H9 (cell line): Measurements from ENCODE around the gene MLKL. TPM values are rescaled to one million over a fixed set of nuclear protein-coding genes. Genes with fewer than 3 reads are reported as not detected.
A peak's percentile ranks its signal among the peaks of the same experiment; 100 is the strongest.

ENCODE experiments used
- DNase-seq: peaks from one replicate; pipeline ENCODE4 v3.0.0-alpha.2; 2017
- H2AFZ ChIP-seq: one replicate; pipeline ENCODE4 v1.6.1; 2013; ENCODE audit warnings: mild to moderate bottlenecking, low read length, control low read depth, moderate library complexity
- H2AK5ac ChIP-seq: 2 replicates; pipeline ENCODE4 v1.6.1; 2013; ENCODE audit warnings: low read length, control low read depth, mixed read lengths; ENCODE audit not compliant: insufficient read length
- H2BK120ac ChIP-seq: one replicate; pipeline ENCODE4 v1.6.1; 2013; ENCODE audit warnings: low read depth, mild to moderate bottlenecking, low read length, control low read depth, inconsistent platforms; ENCODE audit not compliant: poor library complexity, severe bottlenecking
- H2BK12ac ChIP-seq: 2 replicates; pipeline ENCODE4 v1.6.1; 2013; ENCODE audit warnings: low read length, control low read depth, mixed read lengths, low read depth; ENCODE audit not compliant: insufficient read length
- H2BK15ac ChIP-seq: 2 replicates; pipeline ENCODE4 v1.6.1; 2013; ENCODE audit warnings: low read depth, low read length, control low read depth
- H2BK20ac ChIP-seq: one replicate; pipeline ENCODE4 v1.6.1; 2013; ENCODE audit warnings: low read depth, mild to moderate bottlenecking, low read length, control low read depth, inconsistent platforms; ENCODE audit not compliant: poor library complexity, severe bottlenecking
- H2BK5ac ChIP-seq: 2 replicates; pipeline ENCODE4 v1.6.1; 2013; ENCODE audit warnings: low read length, control low read depth, mixed read lengths; ENCODE audit not compliant: insufficient read length
- H3K14ac ChIP-seq: 2 replicates; pipeline ENCODE4 v1.6.1; 2013; ENCODE audit warnings: low read length, control low read depth; ENCODE audit not compliant: insufficient read depth
- H3K18ac ChIP-seq: 2 replicates; pipeline ENCODE4 v1.6.1; 2013; ENCODE audit warnings: low read depth, mild to moderate bottlenecking, mixed read lengths, low read length, control low read depth; ENCODE audit not compliant: insufficient read length
- H3K23ac ChIP-seq: 2 replicates; pipeline ENCODE4 v1.6.1; 2013; ENCODE audit warnings: low read length, control low read depth, mixed read lengths, low read depth; ENCODE audit not compliant: insufficient read length
- H3K23me2 ChIP-seq: 2 replicates; pipeline ENCODE4 v1.6.1; 2013; ENCODE audit warnings: low read depth, mild to moderate bottlenecking, mixed read lengths, low read length, control low read depth; ENCODE audit not compliant: insufficient read length, poor library complexity, severe bottlenecking
- H3K27ac ChIP-seq: 2 replicates; pipeline ENCODE4 v1.5.1; 2013; ENCODE audit warnings: low read length, control low read depth, mixed read lengths, low read depth; ENCODE audit not compliant: insufficient read length
- H3K27me3 ChIP-seq: 2 replicates; pipeline ENCODE4 v1.6.1; 2013; ENCODE audit warnings: low read length, control low read depth, inconsistent platforms; ENCODE audit not compliant: insufficient read depth
- H3K4ac ChIP-seq: 2 replicates; pipeline ENCODE4 v1.6.1; 2013; ENCODE audit warnings: low read depth, mild to moderate bottlenecking, control low read depth, inconsistent platforms, low read length, moderate library complexity
- H3K4me1 ChIP-seq: 2 replicates; pipeline ENCODE4 v1.6.1; 2013; ENCODE audit warnings: low read length, control low read depth, inconsistent platforms; ENCODE audit not compliant: insufficient read depth
- H3K4me2 ChIP-seq: 2 replicates; pipeline ENCODE4 v1.6.1; 2013; ENCODE audit warnings: low read length, control low read depth, mixed read lengths; ENCODE audit not compliant: insufficient read length, insufficient read depth
- H3K56ac ChIP-seq: 2 replicates; pipeline ENCODE4 v1.6.1; 2013; ENCODE audit warnings: low read depth, mild to moderate bottlenecking, mixed read lengths, low read length, control low read depth; ENCODE audit not compliant: insufficient read length
- H3K79me1 ChIP-seq: 2 replicates; pipeline ENCODE4 v1.6.1; 2013; ENCODE audit warnings: low read depth, mild to moderate bottlenecking, moderate library complexity, low read length, control low read depth, inconsistent platforms; ENCODE audit not compliant: insufficient read depth, poor library complexity, severe bottlenecking
- H3K79me2 ChIP-seq: 2 replicates; pipeline ENCODE4 v1.6.1; 2013; ENCODE audit warnings: low read length, control low read depth, inconsistent platforms; ENCODE audit not compliant: insufficient read depth
- H3K9ac ChIP-seq: 2 replicates; pipeline ENCODE4 v1.6.1; 2013; ENCODE audit warnings: low read length, control low read depth, mixed read lengths; ENCODE audit not compliant: insufficient read length; ENCODE audit errors: extremely low read depth
- H3K9me3 ChIP-seq: one replicate; pipeline ENCODE4 v1.6.1; 2013; ENCODE audit warnings: low read depth, low read length, inconsistent platforms; ENCODE audit not compliant: control insufficient read depth
- H3T11ph ChIP-seq: one replicate; pipeline ENCODE4 v1.6.1; 2013; ENCODE audit warnings: mild to moderate bottlenecking, low read length, control low read depth, inconsistent platforms
- H4K20me1 ChIP-seq: one replicate; pipeline ENCODE4 v1.6.1; 2013; ENCODE audit not compliant: control insufficient read depth, insufficient read length, insufficient read depth
- H4K5ac ChIP-seq: 2 replicates; pipeline ENCODE4 v1.6.1; 2013; ENCODE audit warnings: low read depth, mild to moderate bottlenecking, mixed read lengths, low read length, control low read depth; ENCODE audit not compliant: insufficient read length
- H4K8ac ChIP-seq: replicated peaks from 2 replicates; pipeline ENCODE4 v1.6.1; 2013; ENCODE audit warnings: low read length, control low read depth, mixed read lengths, low read depth; ENCODE audit not compliant: insufficient read length
- H4K91ac ChIP-seq: 2 replicates; pipeline ENCODE4 v1.6.1; 2013; ENCODE audit warnings: low read depth, mild to moderate bottlenecking, moderate library complexity, mixed read lengths, low read length, control low read depth; ENCODE audit not compliant: insufficient read length
- H3K27ac Mint-ChIP-seq, 3 experiments: 2 replicates in 2 of 3; 3 replicates in 1 of 3; pipeline ENCODE4 v1.8.0; 2020 to 2021; ENCODE audit warnings: mixed read lengths in 3 of 3, mild to moderate bottlenecking in 1 of 3, moderate library complexity in 1 of 3
- H3K27me3 Mint-ChIP-seq: 2 replicates; pipeline ENCODE4 v1.8.0; 2021; ENCODE audit warnings: low read depth, mild to moderate bottlenecking, moderate library complexity, mixed read lengths
- H3K36me3 Mint-ChIP-seq, 3 experiments: 2 replicates in 2 of 3; 3 replicates in 1 of 3; pipeline ENCODE4 v1.8.0; 2020 to 2021; ENCODE audit warnings: low read depth in 3 of 3, mixed read lengths in 3 of 3; ENCODE audit not compliant: insufficient read depth in 1 of 3
- H3K4me1 Mint-ChIP-seq, 2 experiments: 2 replicates each; pipeline ENCODE4 v1.8.0; 2020; ENCODE audit warnings: mixed read lengths in 2 of 2
- H3K4me3 Mint-ChIP-seq, 2 experiments: 2 replicates in 1 of 2; 3 replicates in 1 of 2; pipeline ENCODE4 v1.8.0; 2020 to 2021; ENCODE audit warnings: mild to moderate bottlenecking in 2 of 2, mixed read lengths in 2 of 2, moderate library complexity in 1 of 2
- H3K9me3 Mint-ChIP-seq, 2 experiments: 2 replicates in 1 of 2; 3 replicates in 1 of 2; pipeline ENCODE4 v1.8.0; 2020; ENCODE audit warnings: mild to moderate bottlenecking in 2 of 2, mixed read lengths in 2 of 2, moderate library complexity in 1 of 2
- CTCF ChIP-seq: fragments of 200-600 bp; sonication (generic); conservative IDR thresholded peaks from 3 replicates; pipeline ENCODE4 v1.8.0; 2021; ENCODE audit warnings: antibody characterized with exemption, mild to moderate bottlenecking
- WGBS: extraction: QIAGEN DNeasy Blood & Tissue Kit; methylation state at CpG from one replicate; pipeline ENCODE4 v1.1.7; 2013; ENCODE audit warnings: missing lambda C conversion rate, low lambda C conversion rate, mixed read lengths; ENCODE audit not compliant: insufficient read length; ENCODE audit errors: extremely low coverage; 5-methylcytosine and 5-hydroxymethylcytosine counted together
- total RNA-seq: library from RNA; stranded (reverse); gene quantifications from 2 replicates; pipeline ENCODE4 v1.2.1, GENCODE V29; 2021

Gene MLKL
- total RNA-seq, 1 experiment from 2014 or later = 0.37 TPM

GRCh38 chr16:74695450-74696422 is 4.9 kb downstream of the MLKL start:
- no peak overlapping the region for H3T11ph ChIP-seq
- no peak overlapping the region for H3K23ac ChIP-seq
- H3K27ac ChIP-seq = no peak overlapping the region
- no peaks in the 10 kb centered on the region for H3K9me3 ChIP-seq
- no peaks in the 10 kb centered on the region for H3K9me3 Mint-ChIP-seq
- H2BK5ac ChIP-seq = no peak overlapping the region
- H3K4me1 Mint-ChIP-seq = peaks cover 11 to 13% of the 10 kb centered on the region in 2 experiments
- H3K9ac ChIP-seq = no peak overlapping the region
- DNase-seq = peak; percentile 91
- no peak overlapping the region; a peak in 1 of 7 replicates for H3K27ac Mint-ChIP-seq
- TF ChIP-seq CTCF = no peak
- no peak overlapping the region for H2BK12ac ChIP-seq
- no peaks in the 10 kb centered on the region for H3K4me1 ChIP-seq
- no CpG with 5 or more reads among the region's 19 CpGs for WGBS
- no peak overlapping the region for H2BK15ac ChIP-seq
- H2AFZ ChIP-seq = no peak overlapping the region
- peak overlapping the region; percentile 58 for H3K4me2 ChIP-seq
- H4K8ac ChIP-seq = no peak overlapping the region
- no peak overlapping the region for H3K4ac ChIP-seq
- no peak overlapping the region for H3K56ac ChIP-seq
- H2AK5ac ChIP-seq = no peak overlapping the region
- H4K20me1 ChIP-seq = no peaks in the 10 kb centered on the region
- no peaks in the 10 kb centered on the region for H3K27me3 ChIP-seq
- H3K27me3 Mint-ChIP-seq = peaks cover 28% of the 10 kb centered on the region
- H4K91ac ChIP-seq = no peak overlapping the region
- no peaks in the 10 kb centered on the region for H3K79me1 ChIP-seq
- H3K36me3 Mint-ChIP-seq = peaks cover 0 to under 1% (median 0%) of the 10 kb centered on the region in 3 experiments; a peak in 1 of 7 replicates
- peak overlapping the region; percentile 71 to 79 for H3K4me3 Mint-ChIP-seq
- no peak overlapping the region for H2BK20ac ChIP-seq
- no peak overlapping the region for H3K18ac ChIP-seq
- H3K79me2 ChIP-seq = no peaks in the 10 kb centered on the region
- H2BK120ac ChIP-seq = no peak overlapping the region
- no peaks in the 10 kb centered on the region for H3K23me2 ChIP-seq
- no peak overlapping the region for H4K5ac ChIP-seq
- no peak overlapping the region for H3K14ac ChIP-seq
